GM19324 (cell line): Measurements from ENCODE around the gene KYNU.
"Not testable (repeated sequence)": the region's sequence is repeated elsewhere in the genome, so short reads cannot be mapped to it uniquely, and the experiment has no call there.

Experiments
- ATAC-seq: cut with Tn5 transposase; IDR thresholded peaks from one replicate; pipeline ENCODE4 v1.9.1; 2021; ENCODE audit warnings: mild to moderate bottlenecking, moderate library complexity; ENCODE audit not compliant: unreplicated experiment, low FRiP score

The KYNU gene

GRCh38 chr2:143075711-143076110 lies 198.2 kb downstream of the KYNU start:
- no peak for ATAC-seq

GRCh38 chr2:143078104-143078503 lies 200.6 kb downstream of the KYNU start:
- no peak for ATAC-seq

GRCh38 chr2:143081616-143082015 lies 204.2 kb downstream of the KYNU start:
- ATAC-seq, result no peak

- ATAC-seq, result no peak
Observed at GRCh38 chr2:143083636-143084035, 206.2 kb downstream of the KYNU start.

GRCh38 chr2:143084462-143084861 lies 207.0 kb downstream of the KYNU start:
- no peak for ATAC-seq

- ATAC-seq, result no peak
Observed at GRCh38 chr2:143085125-143085784, 207.8 kb downstream of the KYNU start.

- ATAC-seq, result no peak
Observed at GRCh38 chr2:143087033-143087432, 209.6 kb downstream of the KYNU start.

- ATAC-seq, result no peak
Observed at GRCh38 chr2:143088388-143088787, 210.9 kb downstream of the KYNU start.

- ATAC-seq, result not testable (repeated sequence)
Observed at GRCh38 chr2:143089520-143089919, 212.1 kb downstream of the KYNU start.
